WERI-Rb-1 (cell line): Measurements from ENCODE around the gene ZFP91.
A peak's percentile ranks its signal among the peaks of the same experiment; 100 is the strongest.

Experiments
- DNase-seq: peaks from one replicate; pipeline ENCODE4 v3.0.0-alpha.2; 2020
- H3K27ac ChIP-seq: fragments of 250-450 bp; sonication (Bioruptor Pico); 2 replicates; pipeline ENCODE4 v1.5.1; 2020; ENCODE audit warnings: mild to moderate bottlenecking, moderate library complexity
- H3K27me3 ChIP-seq: fragments of 250-450 bp; sonication (Bioruptor Pico); 2 replicates; pipeline ENCODE4 v1.5.1; 2021; ENCODE audit warnings: mild to moderate bottlenecking, low read depth, moderate library complexity; ENCODE audit not compliant: insufficient read depth, severe bottlenecking
- H3K36me3 ChIP-seq: fragments of 250-450 bp; sonication (Bioruptor Pico); 2 replicates; pipeline ENCODE4 v1.5.1; 2020; ENCODE audit warnings: mild to moderate bottlenecking, moderate library complexity
- H3K4me3 ChIP-seq: 2 replicates; pipeline ENCODE4 v1.5.1; 2011; ENCODE audit warnings: low read depth, mild to moderate bottlenecking, control low read depth, low read length
- H3K9me3 ChIP-seq: fragments of 250-450 bp; sonication (Bioruptor Pico); 2 replicates; pipeline ENCODE4 v1.5.1; 2021; ENCODE audit warnings: mild to moderate bottlenecking, moderate library complexity; ENCODE audit not compliant: severe bottlenecking
- TF ChIP-seq, protein P1 (sequence below): IDR thresholded peaks from 2 replicates; pipeline ENCODE4 v1.5.1; 2011; ENCODE audit warnings: low read depth, mild to moderate bottlenecking, control low read depth, inconsistent platforms, low read length

The ZFP91 gene

DNA sequence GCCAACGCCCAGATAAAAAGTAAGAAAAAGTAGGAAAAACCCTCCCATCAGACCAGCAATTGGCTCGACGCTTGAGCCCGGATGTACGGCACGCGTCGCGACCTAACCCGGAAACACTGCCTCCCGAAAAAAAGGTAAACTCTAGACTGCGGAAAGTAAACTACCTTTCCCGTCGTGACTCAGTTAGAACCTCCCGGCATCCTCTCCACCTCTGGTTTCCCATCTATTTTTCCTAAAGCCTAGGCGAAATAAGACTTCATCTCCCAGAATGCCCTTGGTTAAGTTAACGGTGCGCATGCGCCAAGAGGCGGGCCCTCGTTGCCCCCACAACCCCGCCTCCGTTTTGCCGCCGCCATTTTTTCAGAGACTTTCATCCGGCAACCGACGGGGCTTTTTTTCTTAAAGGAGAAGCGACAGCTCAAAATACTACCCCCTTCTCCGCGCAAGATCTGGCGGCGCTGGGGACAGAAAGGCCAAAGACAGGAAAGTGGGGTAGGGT is 678 bp upstream of the ZFP91 start:
- H3K4me3 ChIP-seq = peak overlapping the region; percentile 95
- peak overlapping the region; percentile 100 for H3K27ac ChIP-seq
- peaks cover 31% of the 10 kb centered on the region for H3K36me3 ChIP-seq
- no peaks in the 10 kb centered on the region for H3K9me3 ChIP-seq
- DNase-seq = peak; percentile 94
- TF ChIP-seq, protein P1, sequence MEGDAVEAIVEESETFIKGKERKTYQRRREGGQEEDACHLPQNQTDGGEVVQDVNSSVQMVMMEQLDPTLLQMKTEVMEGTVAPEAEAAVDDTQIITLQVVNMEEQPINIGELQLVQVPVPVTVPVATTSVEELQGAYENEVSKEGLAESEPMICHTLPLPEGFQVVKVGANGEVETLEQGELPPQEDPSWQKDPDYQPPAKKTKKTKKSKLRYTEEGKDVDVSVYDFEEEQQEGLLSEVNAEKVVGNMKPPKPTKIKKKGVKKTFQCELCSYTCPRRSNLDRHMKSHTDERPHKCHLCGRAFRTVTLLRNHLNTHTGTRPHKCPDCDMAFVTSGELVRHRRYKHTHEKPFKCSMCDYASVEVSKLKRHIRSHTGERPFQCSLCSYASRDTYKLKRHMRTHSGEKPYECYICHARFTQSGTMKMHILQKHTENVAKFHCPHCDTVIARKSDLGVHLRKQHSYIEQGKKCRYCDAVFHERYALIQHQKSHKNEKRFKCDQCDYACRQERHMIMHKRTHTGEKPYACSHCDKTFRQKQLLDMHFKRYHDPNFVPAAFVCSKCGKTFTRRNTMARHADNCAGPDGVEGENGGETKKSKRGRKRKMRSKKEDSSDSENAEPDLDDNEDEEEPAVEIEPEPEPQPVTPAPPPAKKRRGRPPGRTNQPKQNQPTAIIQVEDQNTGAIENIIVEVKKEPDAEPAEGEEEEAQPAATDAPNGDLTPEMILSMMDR = no peak
- no peaks in the 10 kb centered on the region for H3K27me3 ChIP-seq

DNA sequence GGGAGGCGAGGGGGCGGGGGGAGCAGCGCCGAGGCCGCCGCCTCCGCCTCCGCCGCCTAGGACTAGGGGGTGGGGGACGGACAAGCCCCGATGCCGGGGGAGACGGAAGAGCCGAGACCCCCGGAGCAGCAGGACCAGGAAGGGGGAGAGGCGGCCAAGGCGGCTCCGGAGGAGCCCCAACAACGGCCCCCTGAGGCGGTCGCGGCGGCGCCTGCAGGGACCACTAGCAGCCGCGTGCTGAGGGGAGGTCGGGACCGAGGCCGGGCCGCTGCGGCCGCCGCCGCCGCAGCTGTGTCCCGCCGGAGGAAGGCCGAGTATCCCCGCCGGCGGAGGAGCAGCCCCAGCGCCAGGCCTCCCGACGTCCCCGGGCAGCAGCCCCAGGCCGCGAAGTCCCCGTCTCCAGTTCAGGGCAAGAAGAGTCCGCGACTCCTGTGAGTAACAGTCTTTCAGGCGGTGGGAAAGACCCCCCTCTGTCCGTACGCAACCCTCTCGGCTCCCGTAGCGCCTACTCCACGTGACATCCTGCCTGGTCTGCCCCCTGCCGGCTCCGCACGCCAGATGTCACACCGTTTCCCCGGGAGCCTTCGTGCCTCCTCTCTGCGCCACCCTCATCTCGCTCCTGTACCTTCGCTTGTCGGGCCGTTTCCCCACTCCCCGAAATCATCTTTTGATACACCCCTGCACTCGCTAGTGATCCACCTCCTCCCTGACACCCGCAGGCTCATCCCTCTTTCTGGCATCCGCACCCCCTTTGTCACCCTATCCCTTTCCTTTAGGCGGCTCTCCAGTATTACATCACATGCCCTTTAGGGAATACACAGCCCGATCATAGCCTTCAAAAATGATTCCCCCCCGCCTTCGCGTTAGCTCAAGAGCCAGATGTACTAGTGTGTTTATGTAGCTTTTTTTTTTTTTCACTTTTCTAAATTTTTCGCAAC is 598 bp downstream of the ZFP91 start:
- H3K9me3 ChIP-seq = no peaks in the 10 kb centered on the region
- H3K27ac ChIP-seq = peak overlapping the region; percentile 100
- H3K36me3 ChIP-seq = peaks cover 31% of the 10 kb centered on the region
- peak overlapping the region; percentile 57 for H3K4me3 ChIP-seq
- H3K27me3 ChIP-seq = no peaks in the 10 kb centered on the region
- DNase-seq = peak; percentile 93
- TF ChIP-seq, protein P1 = peak; percentile 82

DNA sequence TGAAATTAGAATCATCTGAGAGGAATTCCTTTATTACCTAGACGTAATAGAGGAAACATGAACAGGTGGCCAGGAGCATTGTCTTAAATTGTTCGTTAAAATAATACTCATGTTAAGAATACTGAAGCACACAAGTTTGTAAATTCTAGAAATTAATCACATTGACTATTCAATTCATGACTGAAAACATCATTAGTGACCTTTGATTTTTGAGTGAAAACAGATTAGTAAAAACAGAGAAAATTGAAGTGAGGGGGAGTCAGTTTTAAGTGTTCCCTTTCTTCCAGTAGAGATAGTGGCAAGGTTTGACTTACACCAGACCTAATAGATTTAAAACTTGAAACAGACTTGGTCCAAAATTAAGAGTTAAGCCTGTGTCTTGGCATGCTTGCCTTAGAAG is 1.4 kb downstream of the ZFP91 start:
- Histone ChIP-seq H3K9me3 (no peaks in the 10 kb centered on the region), H3K27ac (peak overlapping the region; percentile 100)
- TF ChIP-seq, protein P1 = no peak

DNA sequence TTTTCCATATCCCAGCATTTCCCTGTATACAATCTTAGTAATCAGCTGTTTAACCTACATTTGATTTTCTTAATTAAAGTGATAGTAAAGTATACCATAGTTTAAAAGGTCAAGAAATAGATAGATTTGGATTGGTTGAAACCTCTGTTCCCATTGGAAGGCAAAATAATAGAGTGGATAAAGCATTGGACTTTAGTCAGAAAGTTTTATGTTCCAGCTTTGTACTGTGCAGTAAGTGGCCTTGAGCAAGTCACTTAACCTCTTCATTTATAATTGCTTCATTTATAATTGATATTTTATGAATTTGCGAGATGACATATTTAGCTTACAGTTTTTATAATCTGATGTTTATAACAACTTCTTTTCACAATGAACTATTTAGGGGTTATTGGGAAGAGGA is 3.6 kb downstream of the ZFP91 start:
- H3K27me3 ChIP-seq = no peaks in the 10 kb centered on the region
- TF ChIP-seq, protein P1 = no peak
- no peaks in the 10 kb centered on the region for H3K9me3 ChIP-seq
- peaks cover 52% of the 10 kb centered on the region for H3K36me3 ChIP-seq
- no peak overlapping the region for H3K4me3 ChIP-seq
- DNase-seq = no peak
- H3K27ac ChIP-seq = no peak overlapping the region

More for the DNA sequence above, 1.4 kb downstream of the ZFP91 start:
- H3K27me3 ChIP-seq = no peaks in the 10 kb centered on the region
- H3K4me3 ChIP-seq = peak overlapping the region; percentile 57
- no peak for DNase-seq
- H3K36me3 ChIP-seq = peaks cover 38% of the 10 kb centered on the region

DNA sequence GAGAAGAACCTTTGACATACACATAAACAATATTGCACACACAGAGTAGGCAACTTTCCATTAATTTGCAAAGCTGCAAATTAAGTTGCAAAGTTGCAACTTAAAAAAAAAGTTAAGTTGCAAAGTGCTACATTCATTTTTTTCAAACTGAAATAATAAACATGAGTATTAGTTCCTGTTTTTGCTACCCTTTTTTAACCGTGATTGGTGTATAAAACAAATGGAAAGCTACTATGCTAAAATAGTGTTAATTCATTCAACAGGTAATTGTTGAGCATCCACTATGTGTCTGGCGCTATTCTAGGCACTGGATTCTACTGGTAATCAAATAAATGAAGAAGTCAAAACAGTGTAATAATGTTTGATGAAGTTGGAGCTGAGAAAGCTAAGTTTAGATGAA is 8.1 kb downstream of the ZFP91 start:
- Histone ChIP-seq H3K9me3 (no peaks in the 10 kb centered on the region), H3K27ac (no peak overlapping the region), H3K36me3 (peaks cover 34% of the 10 kb centered on the region), H3K4me3 (no peak overlapping the region), H3K27me3 (no peaks in the 10 kb centered on the region)
- TF ChIP-seq, protein P1 = no peak
- no peak for DNase-seq
